GM12892 (cell line): Measurements from ENCODE around the gene RBM33.

ENCODE experiments used
- POLR2AphosphoS5 ChIP-seq: IDR thresholded peaks from 2 replicates; pipeline ENCODE4 v1.6.1; 2011; ENCODE audit warnings: low read depth, low read length, control low read depth
- TAF1 ChIP-seq: IDR thresholded peaks from 2 replicates; pipeline ENCODE4 v1.6.1; 2011; ENCODE audit warnings: low read depth, mild to moderate bottlenecking, control low read depth, low read length, borderline replicate concordance

GRCh38 chr7:155785536-155785935, 141.1 kb downstream of the RBM33 start:
- no peak for TF ChIP-seq TAF1
- TF ChIP-seq POLR2AphosphoS5, result no peak
